ENCODE results near the gene SRSF3.
"Not testable (repeated sequence)": the region's sequence is repeated elsewhere in the genome, so short reads cannot be mapped to it uniquely, and the experiment has no call there.

SRSF3 gene

GRCh38 chr6:36605143-36605542 lies 11.0 kb downstream of the SRSF3 start:
- no peak for DNase-seq (ENCODE audit: low read depth)

- no peak for DNase-seq (ENCODE audit: low read depth)
These were observed 11.6 kb downstream of the SRSF3 start for GRCh38 chr6:36605560-36606391.

- not testable (repeated sequence) for DNase-seq (ENCODE audit: low read depth)
These were observed 13.1 kb downstream of the SRSF3 start for GRCh38 chr6:36607305-36607682.

GRCh38 chr6:36607683-36608386 lies 13.7 kb downstream of the SRSF3 start:
- DNase-seq (ENCODE audit: low read depth) = no peak

- no peak for DNase-seq (ENCODE audit: low read depth)
These were observed 14.8 kb downstream of the SRSF3 start for GRCh38 chr6:36608788-36609563.

- no peak for DNase-seq (ENCODE audit: low read depth)
These were observed 15.4 kb downstream of the SRSF3 start for GRCh38 chr6:36609582-36609981.

GRCh38 chr6:36610041-36610955 lies 16.1 kb downstream of the SRSF3 start:
- DNase-seq (ENCODE audit: low read depth) = no peak

GRCh38 chr6:36610956-36611336 lies 16.8 kb downstream of the SRSF3 start:
- DNase-seq (ENCODE audit: low read depth) = no peak

- not testable (repeated sequence) for DNase-seq (ENCODE audit: low read depth)
These were observed 17.5 kb downstream of the SRSF3 start for GRCh38 chr6:36611679-36612078.

GRCh38 chr6:36612101-36612625 lies 18.0 kb downstream of the SRSF3 start:
- no peak for DNase-seq (ENCODE audit: low read depth)

- no peak for DNase-seq (ENCODE audit: low read depth)
These were observed 19.2 kb downstream of the SRSF3 start for GRCh38 chr6:36613200-36613995.

- DNase-seq (ENCODE audit: low read depth) = no peak
These were observed 21.0 kb downstream of the SRSF3 start for GRCh38 chr6:36615018-36615761.

GRCh38 chr6:36616893-36617521 lies 22.8 kb downstream of the SRSF3 start:
- DNase-seq (ENCODE audit: low read depth) = no peak

GRCh38 chr6:36618366-36619355 lies 24.5 kb downstream of the SRSF3 start:
- DNase-seq (ENCODE audit: low read depth) = no peak

- DNase-seq (ENCODE audit: low read depth) = no peak
These were observed 27.3 kb downstream of the SRSF3 start for GRCh38 chr6:36621371-36621855.

GRCh38 chr6:36622901-36623546 lies 28.9 kb downstream of the SRSF3 start:
- no peak for DNase-seq (ENCODE audit: low read depth)
